Stimulated activated CD8-positive, alpha-beta memory T cell treated with anti-CD3 and anti-CD28 coated beads, Interleukin-7, amount 100 ng/mL, for 24 hours (primary cell): Measurements from ENCODE around the gene PTPN13.
"Not testable (repeated sequence)": the region's sequence is repeated elsewhere in the genome, so short reads cannot be mapped to it uniquely, and the experiment has no call there.

Experiments
- DNase-seq: peaks from one replicate; pipeline ENCODE4 v3.0.0-alpha.2; 2020; ENCODE audit warnings: low read depth

PTPN13 gene

DNA sequence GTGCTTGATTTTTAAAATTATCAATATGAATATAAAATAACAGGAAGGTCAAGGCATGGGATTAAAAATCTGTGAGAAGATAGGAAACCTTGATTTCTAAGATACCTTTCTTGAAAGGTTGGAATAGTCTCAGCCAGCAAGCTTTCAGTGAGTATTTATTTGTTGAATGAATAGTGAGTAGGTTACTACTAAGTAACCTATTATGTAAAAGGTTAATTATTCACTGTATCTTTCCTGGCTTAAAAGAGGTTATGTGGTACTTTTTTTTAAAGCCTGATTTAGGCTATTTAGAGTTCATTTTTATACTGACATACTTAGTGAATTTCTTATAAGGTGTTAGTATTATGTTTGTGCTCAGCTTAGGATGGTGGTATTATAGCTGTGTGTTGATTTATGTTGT lies 123.5 kb downstream of the PTPN13 start:
- no peak for DNase-seq

DNA sequence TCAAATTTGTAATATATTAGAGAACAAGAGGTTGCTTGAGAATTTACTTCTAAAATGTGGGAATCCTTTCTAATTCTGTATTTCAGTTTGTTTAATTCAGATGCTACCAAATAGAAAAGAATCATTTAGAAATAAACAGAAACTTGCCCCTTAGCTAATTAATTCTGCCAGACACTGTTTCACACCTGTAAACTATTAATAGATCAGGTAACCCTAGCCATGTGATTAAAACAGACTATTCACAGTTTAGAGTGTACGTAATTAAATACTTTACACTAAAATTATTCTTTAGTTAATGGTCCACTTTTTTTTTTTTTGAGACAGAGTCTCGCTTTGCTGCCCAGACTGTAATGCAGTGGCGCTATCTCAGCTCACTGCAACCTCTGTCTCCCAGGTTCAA lies 124.0 kb downstream of the PTPN13 start:
- DNase-seq = no peak

DNA sequence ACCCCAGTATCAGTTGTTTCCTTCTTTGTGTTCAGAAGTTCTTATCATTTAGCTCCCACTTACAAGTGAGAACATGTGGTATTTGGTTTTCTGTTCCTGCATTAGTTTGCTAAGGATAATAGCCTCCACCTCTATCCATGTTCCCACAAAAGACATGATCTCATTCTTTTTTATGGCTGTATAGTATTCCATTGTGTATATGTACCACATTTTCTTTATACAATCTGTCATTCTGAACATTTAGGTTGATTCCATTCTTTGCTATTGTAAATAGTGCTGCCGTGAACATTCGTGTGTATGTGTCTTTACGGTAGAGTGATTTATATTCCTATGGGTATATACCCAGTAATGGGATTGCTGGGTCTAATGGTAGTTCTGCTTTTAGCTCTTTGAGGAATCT lies 125.0 kb downstream of the PTPN13 start:
- DNase-seq = not testable (repeated sequence)

DNA sequence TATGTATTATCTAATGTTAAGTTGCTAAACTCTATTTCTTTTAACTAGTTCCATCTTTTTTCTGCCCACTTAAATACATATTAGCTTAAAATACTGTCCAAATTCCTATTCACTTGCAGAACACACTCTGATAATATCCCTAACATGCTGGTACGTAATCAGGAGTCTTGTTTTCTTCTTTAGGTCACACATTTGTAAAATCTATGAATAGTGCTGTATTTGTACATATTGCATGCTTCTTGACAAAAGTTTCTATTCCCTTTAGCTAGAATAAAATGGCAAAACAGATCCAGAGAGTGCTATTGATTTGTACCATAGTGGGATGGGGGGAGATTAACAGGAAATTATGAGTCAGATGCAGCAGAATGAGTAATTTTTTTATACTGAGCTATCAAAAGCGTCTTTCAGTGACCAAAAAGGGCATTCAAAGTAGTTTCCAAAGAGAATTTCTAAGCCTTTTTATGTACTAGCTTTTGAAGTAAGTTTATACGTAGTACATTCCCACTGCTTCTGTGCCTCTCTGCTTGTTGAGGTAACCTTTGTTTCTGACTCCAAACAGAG lies 126.5 kb downstream of the PTPN13 start:
- DNase-seq = no peak

DNA sequence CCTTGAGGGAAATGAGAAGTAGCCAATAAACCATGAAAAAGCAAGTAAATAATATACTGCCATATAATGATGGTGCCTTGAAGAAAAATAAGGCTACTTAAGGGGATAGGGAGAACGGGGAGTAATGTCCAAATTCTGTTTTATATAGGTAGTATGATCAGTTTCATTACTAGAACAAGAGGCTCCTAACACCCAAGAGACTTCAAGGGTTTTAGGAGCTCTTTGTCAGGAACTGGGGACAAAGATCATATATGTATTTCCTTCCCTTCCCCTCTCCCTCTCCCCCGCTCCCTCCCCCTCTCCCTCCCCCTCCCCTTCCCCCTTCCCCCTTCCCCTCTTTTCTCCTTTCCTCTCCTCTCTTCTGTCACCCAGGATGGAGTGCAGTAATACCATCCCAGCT lies 127.3 kb downstream of the PTPN13 start:
- no peak for DNase-seq

DNA sequence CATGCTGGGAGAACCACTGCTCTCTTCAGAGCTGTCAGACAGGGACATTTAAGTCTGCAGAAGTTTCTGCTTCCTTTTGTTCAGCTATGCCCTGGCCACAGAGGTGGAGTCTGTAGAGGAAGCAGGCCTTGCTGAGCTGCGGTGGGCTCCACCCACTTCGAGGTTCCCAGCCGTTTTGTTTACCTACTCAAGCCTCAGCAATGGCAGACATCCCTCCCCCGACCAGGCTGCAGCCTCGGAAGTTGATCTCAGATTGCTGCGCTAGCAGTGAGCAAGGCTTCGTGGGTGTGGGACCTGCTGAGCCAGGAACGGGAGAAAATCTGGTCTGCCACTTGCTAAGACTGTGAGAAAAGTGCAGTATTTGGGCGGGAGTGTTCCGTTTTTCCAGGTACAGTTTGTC lies 136.2 kb downstream of the PTPN13 start:
- no peak for DNase-seq

DNA sequence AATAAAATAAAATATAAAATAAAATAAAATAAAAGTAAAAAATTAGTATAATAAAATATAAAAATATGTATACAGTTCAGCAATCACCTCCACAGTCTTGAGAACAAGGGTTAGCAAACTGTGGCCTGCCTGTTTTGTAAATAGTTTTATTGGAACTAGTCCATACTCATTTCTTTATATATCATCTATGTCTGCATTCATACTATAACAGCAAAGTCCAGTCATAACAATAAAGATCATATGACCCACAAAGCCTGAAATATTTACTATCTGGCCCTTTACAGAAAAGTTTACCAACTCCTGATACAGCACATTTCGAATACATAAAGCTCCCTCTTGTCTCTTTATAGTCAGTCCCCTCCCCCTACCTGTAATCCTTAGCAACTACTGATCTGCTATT lies 143.1 kb downstream of the PTPN13 start:
- no peak for DNase-seq

DNA sequence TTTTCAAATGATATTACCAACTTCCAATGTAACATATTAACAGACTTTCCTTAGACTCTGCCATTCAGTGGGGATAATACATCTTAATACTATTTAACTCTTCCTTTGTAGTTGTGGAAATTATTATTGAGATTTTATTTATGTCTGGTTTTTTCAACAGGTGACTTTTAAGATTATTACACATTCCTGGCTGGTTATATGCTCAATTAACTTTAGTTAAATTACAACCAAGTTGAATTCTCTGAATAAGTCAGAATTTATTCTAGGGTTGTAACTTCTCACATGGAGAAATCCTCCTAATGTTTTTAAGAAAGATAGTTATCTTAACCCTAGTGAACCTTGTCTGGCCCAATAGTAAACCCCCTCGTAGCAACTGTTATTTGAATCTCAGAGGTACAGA lies 147.7 kb downstream of the PTPN13 start:
- DNase-seq = no peak

DNA sequence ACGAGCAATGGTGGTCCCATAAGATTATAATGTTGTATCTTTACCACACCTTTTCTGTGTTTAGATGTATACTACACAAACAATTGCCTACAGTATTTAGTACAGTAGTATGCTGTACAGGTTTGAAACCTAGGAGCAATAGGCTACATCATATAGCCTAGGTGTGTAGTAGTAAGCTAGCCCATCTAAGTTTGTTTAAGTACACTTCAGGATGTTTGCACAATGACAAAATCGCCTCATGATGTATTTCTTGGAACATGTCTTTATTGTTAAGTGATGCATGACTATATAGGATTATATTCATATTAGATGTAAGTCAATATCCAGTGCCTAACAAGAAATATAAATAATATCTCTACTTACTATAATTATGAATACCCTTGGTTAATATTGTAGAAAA lies 150.5 kb downstream of the PTPN13 start:
- DNase-seq = no peak

DNA sequence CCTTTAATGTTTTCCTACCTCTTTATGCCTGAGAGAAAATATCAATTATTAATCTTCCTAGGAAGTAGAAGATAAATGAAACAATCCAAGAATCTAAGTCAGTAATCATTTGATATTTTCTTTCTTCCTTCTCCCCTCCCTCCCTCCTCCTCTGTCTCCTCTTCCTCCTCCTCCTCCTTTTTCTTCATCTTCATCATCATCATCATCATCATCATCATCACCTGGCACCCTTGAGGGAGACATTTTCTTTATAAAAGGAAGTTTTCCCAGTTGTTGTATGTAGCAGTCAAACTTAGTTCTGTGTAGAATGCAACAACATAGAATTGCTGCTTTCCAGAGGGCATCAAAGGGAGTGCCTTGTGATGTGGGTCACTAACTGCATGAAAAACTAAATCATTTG lies 155.0 kb downstream of the PTPN13 start:
- DNase-seq = no peak

DNA sequence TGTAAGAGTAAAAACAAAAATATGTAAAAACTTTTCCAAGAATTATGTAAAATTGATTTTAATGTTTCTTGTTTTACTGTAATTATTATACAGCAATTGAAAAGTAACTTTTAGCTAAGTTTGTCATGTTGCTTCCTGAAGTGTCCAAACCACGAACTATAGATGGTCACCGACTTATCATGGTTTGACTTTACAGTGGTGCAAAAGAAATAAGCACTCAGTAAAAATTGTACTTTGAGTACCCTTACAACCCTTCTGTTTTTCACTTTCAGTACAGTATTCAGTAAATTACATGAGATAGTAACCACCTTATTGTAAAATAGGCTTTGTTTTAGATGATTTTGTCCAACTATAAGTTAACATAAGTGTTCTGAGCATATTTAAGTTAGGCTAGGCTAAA lies 161.3 kb downstream of the PTPN13 start:
- DNase-seq = no peak

DNA sequence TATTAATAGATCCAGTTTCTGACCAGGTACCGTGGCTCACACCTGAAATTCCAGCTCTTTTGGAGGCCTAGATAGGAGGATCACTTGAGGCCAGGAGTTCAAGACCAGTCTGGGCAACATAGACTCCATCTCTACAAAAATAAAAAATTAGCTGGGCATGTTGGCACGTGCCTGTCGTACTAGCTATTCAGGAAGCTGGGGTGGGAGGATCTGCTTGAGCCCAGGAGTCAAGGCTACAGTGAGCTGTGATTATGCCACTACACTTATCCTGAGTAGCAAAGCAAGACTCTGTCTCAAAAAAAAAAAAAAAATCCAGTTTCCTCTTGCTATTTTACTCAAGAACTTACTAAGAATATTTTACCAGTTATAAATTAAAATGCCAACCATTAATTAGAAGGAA lies 163.4 kb downstream of the PTPN13 start:
- no peak for DNase-seq

DNA sequence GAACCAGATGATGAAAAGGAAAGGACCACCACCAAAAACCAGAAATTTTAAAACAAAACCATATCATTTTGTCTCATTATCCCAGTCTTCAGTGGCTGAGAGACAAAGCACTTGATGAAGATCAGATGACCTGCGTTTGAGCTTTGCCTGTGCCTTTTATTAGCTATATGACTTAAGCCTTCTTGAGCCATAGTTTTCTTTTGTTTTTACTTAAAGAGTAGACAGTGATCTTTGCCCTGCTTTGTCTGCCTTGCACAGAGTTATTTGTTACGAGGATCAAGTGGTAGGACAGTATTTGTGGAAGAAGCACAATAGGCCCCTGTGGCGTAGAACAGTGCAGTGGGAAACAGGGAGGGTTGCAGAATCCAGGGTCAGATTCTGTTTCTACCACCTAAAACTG lies 165.2 kb downstream of the PTPN13 start:
- DNase-seq = no peak

DNA sequence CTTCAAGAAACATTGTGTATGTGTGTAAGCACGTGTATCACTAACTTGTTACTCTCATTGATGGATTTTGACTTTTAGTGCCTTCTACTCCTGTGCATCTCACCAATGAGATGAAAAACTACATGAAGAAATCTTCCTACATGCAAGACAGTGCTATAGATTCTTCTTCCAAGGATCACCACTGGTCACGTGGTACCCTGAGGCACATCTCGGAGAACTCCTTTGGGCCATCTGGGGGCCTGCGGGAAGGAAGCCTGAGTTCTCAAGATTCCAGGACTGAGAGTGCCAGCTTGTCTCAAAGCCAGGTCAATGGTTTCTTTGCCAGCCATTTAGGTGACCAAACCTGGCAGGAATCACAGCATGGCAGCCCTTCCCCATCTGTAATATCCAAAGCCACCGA lies 168.5 kb downstream of the PTPN13 start:
- DNase-seq = no peak

DNA sequence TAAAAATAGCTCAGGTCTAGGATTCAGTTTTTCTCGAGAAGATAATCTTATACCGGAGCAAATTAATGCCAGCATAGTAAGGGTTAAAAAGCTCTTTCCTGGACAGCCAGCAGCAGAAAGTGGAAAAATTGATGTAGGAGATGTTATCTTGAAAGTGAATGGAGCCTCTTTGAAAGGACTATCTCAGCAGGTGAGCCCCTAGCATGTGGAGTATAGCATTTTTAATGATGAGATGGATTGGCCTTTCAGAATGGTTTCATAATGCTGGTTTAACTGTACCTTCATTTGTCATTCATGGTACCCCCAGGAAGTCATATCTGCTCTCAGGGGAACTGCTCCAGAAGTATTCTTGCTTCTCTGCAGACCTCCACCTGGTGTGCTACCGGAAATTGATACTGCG lies 175.7 kb downstream of the PTPN13 start:
- DNase-seq = no peak

DNA sequence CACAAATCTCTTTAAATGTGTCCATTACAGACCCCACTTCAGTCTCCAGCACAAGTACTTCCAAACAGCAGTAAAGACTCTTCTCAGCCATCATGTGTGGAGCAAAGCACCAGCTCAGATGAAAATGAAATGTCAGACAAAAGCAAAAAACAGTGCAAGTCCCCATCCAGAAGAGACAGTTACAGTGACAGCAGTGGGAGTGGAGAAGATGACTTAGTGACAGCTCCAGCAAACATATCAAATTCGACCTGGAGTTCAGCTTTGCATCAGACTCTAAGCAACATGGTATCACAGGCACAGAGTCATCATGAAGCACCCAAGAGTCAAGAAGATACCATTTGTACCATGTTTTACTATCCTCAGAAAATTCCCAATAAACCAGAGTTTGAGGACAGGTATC lies 177.0 kb downstream of the PTPN13 start:
- no peak for DNase-seq

DNA sequence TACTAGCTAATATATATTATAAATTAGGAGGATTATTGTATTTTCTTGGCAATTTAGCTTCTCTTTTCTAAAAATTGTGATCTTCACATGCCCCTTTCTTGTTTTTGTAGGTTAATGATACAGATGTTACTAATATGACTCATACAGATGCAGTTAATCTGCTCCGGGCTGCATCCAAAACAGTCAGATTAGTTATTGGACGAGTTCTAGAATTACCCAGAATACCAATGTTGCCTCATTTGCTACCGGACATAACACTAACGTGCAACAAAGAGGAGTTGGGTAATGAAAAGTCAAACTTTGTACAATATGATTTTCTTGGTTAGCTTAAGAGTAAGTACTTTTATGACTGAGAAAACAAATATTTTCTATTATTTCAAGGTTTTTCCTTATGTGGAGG lies 180.9 kb downstream of the PTPN13 start:
- no peak for DNase-seq

DNA sequence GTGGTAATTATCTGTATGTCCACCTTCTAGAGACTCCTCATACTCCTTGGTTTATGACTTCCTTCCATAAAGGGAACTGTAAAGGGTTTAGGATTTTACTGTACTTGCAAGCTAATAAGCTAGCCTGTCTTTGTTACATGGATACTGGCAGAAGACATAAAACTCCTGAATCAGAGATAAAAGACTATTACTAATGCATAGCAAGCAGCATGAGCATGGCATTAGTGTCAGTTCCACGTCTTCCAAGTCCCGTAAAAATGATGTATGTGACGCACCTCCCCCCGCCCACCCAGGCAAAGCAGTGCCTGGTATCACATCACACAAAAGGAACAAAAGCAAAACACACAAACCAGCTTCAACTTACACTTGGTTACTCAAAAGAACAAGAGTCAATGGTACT lies 184.1 kb downstream of the PTPN13 start:
- DNase-seq = no peak

DNA sequence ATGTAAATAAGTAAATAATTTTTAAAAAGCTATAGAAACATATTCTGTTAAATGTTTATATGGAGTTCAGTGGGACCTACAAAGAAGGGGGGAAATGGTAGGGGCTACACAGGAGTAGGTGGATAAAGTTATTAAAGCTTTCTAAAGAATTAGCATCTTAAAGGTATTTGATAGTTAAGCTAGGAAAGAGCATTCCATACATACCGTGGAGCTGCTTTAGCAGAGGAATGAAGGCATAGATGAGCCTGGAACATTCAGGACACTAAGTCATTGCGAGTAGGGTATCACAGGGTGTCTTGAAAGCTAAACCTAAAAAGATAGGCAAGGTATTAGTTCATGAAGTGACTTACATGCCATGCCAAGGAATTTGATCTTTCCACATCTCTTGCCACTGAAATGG lies 194.7 kb downstream of the PTPN13 start:
- no peak for DNase-seq

DNA sequence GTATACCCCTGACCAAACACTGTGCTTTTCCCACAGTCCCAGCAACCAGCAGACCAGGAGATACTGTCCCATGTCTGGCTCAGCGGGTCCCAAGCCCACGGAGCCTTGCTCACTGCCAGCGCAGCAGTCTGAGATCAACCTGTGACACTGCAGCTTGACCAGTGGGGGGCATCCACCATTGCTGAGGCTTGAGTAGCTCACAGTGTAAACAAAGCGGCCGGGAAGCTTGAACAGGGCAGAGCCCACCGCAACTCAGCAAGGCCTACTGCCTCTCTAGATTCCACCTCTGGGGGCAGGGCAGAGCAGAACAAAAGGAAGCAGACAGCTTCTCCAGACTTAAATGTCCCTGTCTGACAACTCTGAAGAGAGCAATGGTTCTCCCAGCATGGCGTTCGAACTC lies 197.0 kb downstream of the PTPN13 start:
- DNase-seq = no peak

DNA sequence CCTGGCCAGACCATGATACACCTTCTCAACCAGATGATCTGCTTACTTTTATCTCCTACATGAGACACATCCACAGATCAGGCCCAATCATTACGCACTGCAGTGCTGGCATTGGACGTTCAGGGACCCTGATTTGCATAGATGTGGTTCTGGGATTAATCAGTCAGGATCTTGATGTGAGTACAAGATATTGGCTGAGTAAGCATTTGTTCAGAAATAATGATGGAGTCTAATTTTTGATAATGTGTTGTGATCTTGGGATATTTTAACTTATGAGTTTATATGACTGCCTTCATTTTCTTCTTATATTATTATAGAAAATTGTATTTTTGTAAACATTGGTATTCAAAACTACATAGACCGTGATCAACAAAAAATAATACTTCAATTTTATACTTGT lies 215.7 kb downstream of the PTPN13 start:
- no peak for DNase-seq

DNA sequence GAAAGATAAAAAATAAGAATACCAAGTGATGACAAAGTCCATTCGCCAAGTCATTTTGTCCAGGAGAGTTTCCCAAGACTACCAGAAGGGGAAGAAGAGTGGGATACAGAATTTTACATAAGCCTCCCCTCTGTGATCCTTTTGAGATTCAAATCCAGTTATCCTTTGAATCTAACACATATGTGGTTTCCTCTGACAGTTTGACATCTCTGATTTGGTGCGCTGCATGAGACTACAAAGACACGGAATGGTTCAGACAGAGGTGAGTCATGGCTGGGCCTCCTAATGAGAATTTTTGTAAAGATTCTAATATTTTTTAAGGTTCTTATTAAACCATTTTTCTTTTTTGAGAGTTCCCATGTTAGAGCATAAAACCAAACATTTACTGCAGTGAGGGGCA lies 216.7 kb downstream of the PTPN13 start:
- no peak for DNase-seq

DNA sequence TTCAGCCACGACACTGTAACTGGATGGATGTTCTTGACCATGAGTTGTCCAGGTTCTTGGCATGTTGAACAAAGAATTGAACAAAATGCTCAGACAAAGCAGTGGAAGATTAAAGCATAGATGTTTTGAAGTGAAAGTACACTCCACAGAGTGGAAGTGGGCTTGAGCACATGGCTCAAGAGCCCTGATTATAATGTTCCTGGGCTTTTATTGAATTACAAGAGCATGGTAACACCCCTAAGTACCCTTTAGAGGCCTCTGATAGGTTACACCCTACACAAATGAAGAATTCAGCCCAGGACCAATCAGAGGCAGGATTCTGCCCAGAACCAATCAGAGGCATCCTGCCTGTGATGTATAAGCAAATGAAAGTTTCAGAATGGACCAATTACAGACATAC lies 221.5 kb downstream of the PTPN13 start:
- DNase-seq = no peak

DNA sequence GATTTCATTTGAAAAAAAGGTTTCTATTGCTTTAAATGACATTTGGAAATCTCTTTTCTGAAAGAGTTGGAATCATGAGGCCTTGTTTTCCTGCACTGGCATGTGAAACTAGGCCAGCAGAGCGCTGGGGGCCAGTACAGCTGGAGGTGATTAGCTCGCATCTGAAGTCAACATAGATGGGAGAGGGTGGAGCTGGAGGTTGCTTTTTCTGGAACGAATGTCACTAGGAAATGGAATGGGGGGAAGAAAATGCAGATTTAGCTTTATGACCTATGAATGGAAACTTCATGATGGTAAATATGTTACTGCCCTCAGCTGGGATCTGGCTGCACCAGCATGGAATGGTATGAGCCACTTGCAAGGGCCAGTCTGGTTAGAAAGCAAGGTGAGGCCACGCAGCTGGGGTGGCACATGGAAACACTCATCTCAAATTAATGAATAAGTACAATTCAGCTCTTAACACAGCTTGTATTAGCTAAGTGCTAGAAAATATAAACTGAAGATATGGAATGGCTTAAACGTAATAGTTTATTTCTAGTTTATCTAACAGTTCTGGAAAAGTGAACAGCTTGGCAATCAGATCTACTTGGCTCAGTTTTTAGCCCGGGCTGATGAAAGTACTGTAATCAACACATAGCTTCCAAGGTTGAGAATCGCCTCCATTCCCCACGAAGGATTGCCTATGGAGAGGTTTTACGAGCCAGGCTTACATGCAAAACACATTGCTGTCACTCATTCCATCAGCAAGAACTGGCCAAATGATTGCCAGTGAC lies 222.6 kb downstream of the PTPN13 start:
- DNase-seq = no peak
